GM19324 (cell line): Measurements from ENCODE around the gene RACGAP1.

ENCODE experiments used
- ATAC-seq: cut with Tn5 transposase; IDR thresholded peaks from one replicate; pipeline ENCODE4 v1.9.1; 2021; ENCODE audit warnings: mild to moderate bottlenecking, moderate library complexity; ENCODE audit not compliant: unreplicated experiment, low FRiP score

Gene RACGAP1

GRCh38 chr12:49972641-49973360, 52.5 kb downstream of the RACGAP1 start, which contains the start of gene AQP6:
AQP6 (plus strand) TSS chr12:49972947; CDS start chr12:49973174, 227 bp downstream.
- no peak for ATAC-seq

DNA sequence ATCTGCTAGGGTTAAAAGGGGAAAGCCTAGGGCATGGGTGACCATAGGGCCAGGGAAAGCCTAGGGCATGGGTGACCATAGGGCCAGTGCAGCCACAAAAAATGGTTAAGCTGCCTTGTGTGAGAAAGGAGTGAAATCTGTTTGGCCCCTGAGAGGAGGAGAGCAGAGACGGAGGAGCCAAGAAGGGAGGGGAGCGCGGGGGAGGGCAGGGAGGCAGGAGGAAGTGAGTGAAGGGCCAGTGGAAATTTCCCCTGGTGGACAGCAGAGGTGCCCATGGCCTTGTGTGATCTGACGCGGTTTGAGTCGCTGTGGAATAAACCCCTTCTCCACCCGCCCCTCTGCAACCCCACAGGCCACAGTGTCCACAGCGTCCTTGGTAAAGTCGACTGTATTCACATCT, 53.2 kb downstream of the RACGAP1 start:
- no peak for ATAC-seq

- ATAC-seq, result no peak
Observed at GRCh38 chr12:49971141-49971540, 54.2 kb downstream of the RACGAP1 start.

DNA sequence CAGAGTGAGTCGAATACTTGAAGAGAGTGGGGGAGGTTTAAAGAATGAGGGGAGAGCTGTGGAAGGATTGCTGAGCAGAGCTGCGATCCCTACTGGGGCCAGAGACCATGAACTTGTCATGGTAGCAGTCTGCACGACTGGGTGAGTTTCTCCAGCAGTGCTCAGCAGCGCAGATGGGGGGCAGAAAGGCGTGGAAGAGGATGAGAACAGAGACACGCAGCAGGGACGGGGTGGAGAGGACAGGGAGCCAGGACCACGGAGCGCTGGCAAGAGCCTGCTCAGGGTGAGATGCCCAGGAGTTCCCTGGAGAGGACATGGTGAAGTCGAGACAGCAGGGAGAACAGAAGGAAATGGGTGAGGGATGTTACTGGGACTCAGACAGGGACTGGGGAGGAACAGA, 54.6 kb downstream of the RACGAP1 start:
- no peak for ATAC-seq

- no peak for ATAC-seq
Observed at GRCh38 chr12:49969651-49970429, 55.5 kb downstream of the RACGAP1 start.

DNA sequence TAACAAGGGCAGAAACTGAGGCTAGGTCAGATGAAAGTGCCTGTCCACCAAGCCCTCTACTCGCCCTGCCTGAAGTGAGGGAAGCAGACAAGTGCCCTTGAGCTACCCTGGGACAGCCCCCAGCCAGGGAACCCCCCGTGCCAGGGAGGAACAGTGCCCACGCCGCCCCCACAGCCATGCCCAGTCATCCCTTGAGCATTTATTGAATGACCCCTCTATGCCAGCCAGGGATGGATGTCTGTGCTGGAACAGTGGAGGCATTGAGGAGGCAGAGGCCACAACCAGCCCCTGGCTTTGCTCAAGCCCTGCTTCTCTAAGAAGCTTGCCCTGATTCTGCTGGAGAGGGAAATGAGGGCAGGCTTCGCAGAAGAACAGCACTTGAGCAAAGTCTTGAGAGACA, 56.3 kb downstream of the RACGAP1 start:
- no peak for ATAC-seq

GRCh38 chr12:49968471-49968870, 56.8 kb downstream of the RACGAP1 start:
- no peak for ATAC-seq

DNA sequence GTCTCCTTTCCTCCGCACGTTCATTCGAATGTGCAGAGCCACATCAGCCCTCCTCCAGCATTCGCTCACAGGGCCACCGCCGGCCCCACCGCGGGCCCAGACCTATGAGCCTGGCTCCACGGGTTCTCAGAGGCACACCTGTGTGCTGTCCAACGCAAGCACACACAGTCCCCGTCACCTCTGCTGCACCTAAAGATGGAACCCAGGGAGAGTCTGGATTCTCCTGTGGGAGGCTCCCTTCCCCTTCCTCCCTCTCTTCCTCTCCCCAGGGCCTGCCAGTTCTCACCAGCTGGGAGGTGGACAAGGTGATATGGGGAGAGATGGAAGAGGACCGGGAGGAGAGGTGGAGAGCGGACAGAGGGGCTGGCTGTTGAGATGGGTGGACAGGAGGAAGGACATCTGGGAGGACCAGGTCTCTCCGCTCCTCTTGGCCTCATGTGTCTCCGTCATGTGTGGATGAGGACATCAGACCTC, 57.5 kb downstream of the RACGAP1 start:
- ATAC-seq, result no peak

GRCh38 chr12:49967042-49967776, 58.1 kb downstream of the RACGAP1 start:
- ATAC-seq, result peak; percentile 56

- ATAC-seq, result no peak
Observed at GRCh38 chr12:49966511-49967041, 58.7 kb downstream of the RACGAP1 start.

GRCh38 chr12:49965836-49966235, 59.5 kb downstream of the RACGAP1 start:
- ATAC-seq, result no peak

GRCh38 chr12:49964849-49965624, 60.3 kb downstream of the RACGAP1 start:
- ATAC-seq, result no peak

DNA sequence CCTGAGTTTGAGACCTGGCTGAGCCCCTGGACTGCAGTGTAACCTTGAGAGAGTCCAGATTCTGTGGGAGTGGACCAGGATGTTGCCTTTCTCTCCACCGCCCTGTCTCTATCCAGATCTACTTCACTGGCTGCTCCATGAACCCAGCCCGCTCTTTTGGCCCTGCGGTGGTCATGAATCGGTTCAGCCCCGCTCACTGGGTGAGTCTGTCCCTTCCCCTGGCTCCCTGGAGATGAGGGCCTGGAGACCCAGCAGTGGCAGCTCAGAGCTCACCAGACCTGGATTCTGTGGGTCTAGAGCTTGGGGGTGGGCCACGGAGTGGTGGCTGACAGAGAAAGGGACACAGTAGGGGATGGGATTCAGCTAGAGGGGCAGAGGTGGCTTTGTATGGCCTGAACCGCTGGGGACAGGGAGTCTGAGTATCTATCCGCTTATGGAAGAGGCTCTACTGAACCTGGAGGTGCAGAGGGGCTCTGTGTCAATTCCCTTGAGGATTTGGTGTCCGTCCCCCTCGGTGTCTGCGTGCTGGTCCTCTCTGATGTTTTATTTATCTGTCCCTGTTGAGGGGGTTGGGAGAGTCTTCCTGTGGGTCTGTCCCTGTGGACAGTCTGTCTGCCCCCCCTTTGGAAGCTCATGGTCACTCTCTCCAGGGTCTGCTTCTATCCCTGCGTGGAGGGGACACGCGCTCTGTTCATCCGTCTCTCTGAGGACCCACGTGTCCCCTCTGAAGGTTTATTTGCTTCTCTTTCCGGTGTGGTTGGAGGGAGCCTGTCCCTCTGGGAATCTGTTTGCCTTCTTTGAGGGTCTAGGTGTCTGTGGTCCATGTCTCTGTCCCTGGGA, 61.1 kb downstream of the RACGAP1 start:
- no peak for ATAC-seq

GRCh38 chr12:49962861-49963765, 62.2 kb downstream of the RACGAP1 start:
- ATAC-seq, result no peak

DNA sequence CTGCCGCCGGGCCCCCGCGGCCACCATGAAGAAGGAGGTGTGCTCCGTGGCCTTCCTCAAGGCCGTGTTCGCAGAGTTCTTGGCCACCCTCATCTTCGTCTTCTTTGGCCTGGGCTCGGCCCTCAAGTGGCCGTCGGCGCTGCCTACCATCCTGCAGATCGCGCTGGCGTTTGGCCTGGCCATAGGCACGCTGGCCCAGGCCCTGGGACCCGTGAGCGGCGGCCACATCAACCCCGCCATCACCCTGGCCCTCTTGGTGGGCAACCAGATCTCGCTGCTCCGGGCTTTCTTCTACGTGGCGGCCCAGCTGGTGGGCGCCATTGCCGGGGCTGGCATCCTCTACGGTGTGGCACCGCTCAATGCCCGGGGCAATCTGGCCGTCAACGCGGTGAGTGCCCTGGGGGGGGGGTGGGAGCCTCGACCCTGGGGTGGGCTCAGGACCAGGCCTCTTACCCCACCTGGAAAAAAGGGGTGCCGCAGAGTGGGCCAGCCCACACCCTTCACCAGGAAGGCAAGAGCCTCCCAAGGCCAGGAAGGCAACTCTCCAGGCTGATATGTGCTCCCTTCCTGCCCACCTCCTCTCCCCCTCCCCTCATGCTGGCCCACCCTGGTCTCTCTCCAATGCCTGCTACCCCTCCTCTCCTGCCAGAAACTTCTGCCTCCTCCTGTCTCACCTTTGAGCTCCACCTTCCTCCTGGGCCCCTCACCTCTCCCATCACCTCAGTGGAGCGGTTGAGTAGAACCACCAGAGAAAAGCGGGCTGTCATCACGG, 63.1 kb downstream of the RACGAP1 start:
- no peak for ATAC-seq

DNA sequence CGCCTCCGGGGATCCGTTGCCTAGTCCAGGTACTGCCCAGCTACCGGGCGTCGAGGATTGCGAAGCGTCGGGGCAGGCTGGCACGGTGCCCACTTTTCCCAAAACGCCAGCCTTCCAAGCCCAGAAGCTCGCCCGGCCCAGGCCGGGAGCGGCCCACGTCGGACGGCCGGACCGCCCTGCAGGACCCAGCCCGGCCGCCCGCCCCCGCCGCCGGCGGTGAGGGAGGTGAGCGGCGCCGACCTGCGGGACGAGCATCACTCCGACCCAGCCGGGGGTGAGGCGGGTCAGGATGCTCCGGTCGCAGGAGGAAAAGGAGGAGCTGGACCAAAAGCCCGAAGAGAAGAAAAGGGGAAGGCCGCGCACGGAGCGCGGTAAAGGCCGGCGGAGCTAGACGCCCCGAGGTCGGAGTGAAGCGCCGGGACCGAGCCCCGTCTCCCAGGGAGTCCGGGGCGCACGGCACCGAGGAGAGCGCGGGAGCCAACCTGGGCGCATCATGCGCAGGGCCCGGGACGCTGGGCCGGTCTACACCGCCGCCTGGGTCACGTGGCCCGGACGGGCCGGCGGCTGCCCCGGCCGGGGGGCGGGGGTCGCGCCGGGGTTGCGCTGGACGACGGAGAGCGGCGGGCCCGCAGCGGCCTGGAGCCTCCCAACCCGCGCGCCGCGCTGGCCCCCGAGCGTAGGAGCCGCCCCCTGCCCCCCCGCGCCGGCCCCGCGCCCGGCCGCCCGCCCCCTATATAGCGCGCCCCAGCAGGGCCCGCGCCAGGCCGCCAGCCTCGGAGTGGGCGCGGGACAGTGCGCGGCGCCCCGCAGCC, 64.0 kb downstream of the RACGAP1 start, which contains the start of gene AQP5:
Gene AQP5 (plus strand): TSS at position 762 of the 812 bp plus-strand sequence. CDS start 146 bp downstream, outside the sequence.
- ATAC-seq, result no peak
